Breast epithelium (tissue), 3 donors: Measurements from ENCODE around the gene TBC1D20.

Experiments used
- CTCF ChIP-seq, 3 donors: fragments of 450-650 bp; IDR thresholded peaks; one replicate each; pipeline ENCODE4 v1.5.1; 2016 to 2017; ENCODE audit warnings: antibody characterized with exemption in 3 of 3, mild to moderate bottlenecking in 3 of 3, moderate library complexity in 3 of 3
- POLR2A ChIP-seq: fragments of 450-650 bp; IDR thresholded peaks from one replicate; pipeline ENCODE4 v1.6.1; 2016; ENCODE audit warnings: antibody characterized with exemption, mild to moderate bottlenecking, moderate library complexity

GRCh38 chr20:434661-435419, 27.5 kb downstream of the TBC1D20 start:
- TF ChIP-seq CTCF (IDR thresholded peaks at IDR 0.05) (no peak), POLR2A (no peak)
